ENCODE results near the gene PPARD.

The PPARD gene

GRCh38 chr6:35406711-35407485, 64.5 kb downstream of the PPARD start:
- Histone ChIP-seq H3K9me3 (replicated peaks in 1 of 11) (no peaks in the 10 kb centered on the region), H3K27me3 (no peaks in the 10 kb centered on the region), H4K20me1 (peaks cover 5 to 100% (median 71%) of the 10 kb centered on the region in 11 experiments; a peak in 19 of 22 replicates), H3K36me3 (peaks cover 0 to 72% (median 7%) of the 10 kb centered on the region in 11 experiments; a peak in 15 of 22 replicates), H3K4me2 (peak overlapping the region; percentile 18 to 71 (median 50); a peak in 19 of 22 replicates), H3K4me1 (peaks cover 47 to 84% (median 65%) of the 10 kb centered on the region in 10 experiments), H3K27ac (peak overlapping the region in 1 of 11 experiments; percentile 38; a peak in 2 of 22 replicates), H3K4me3 (no peak overlapping the region), H3K9ac (peak overlapping the region in 6 of 11 experiments; percentile 3 to 43 (median 26); a peak in 4 of 22 replicates)
- no peak for TF ChIP-seq Cebpa-rat (IDR thresholded peaks at IDR 0.05)

GRCh38 chr6:35409245-35409644, 66.9 kb downstream of the PPARD start:
- peaks cover 15 to 75% (median 30%) of the 10 kb centered on the region in 11 experiments; a peak in 20 of 22 replicates for H3K36me3 ChIP-seq
- H3K4me2 ChIP-seq = peak overlapping the region in 8 of 11 experiments; percentile 21 to 77 (median 70); a peak in 8 of 22 replicates
- TF ChIP-seq Cebpa-rat (IDR thresholded peaks at IDR 0.05) = no peak
- peaks cover 47 to 91% (median 74%) of the 10 kb centered on the region in 10 experiments for H3K4me1 ChIP-seq
- no peak overlapping the region for H3K4me3 ChIP-seq
- peaks cover 5 to 100% (median 48%) of the 10 kb centered on the region in 11 experiments; a peak in 18 of 22 replicates for H4K20me1 ChIP-seq
- H3K27ac ChIP-seq = no peak overlapping the region
- no peaks in the 10 kb centered on the region for H3K27me3 ChIP-seq
- H3K9ac ChIP-seq = no peak overlapping the region
- no peaks in the 10 kb centered on the region for H3K9me3 ChIP-seq (replicated peaks in 1 of 11)

GRCh38 chr6:35410131-35410530, 67.8 kb downstream of the PPARD start:
- no peaks in the 10 kb centered on the region for H3K27me3 ChIP-seq
- peak overlapping the region; percentile 56 to 83 (median 72) for H3K4me2 ChIP-seq
- H3K9me3 ChIP-seq (replicated peaks in 1 of 11) = no peaks in the 10 kb centered on the region
- H4K20me1 ChIP-seq = peaks cover 5 to 100% (median 46%) of the 10 kb centered on the region in 11 experiments; a peak in 17 of 22 replicates
- H3K9ac ChIP-seq = no peak overlapping the region
- H3K36me3 ChIP-seq = peaks cover 15 to 77% (median 36%) of the 10 kb centered on the region in 11 experiments; a peak in 20 of 22 replicates
- no peak overlapping the region for H3K4me3 ChIP-seq
- peak overlapping the region in 4 of 11 experiments; percentile 2 to 45 (median 28); a peak in 4 of 22 replicates for H3K27ac ChIP-seq
- no peak for TF ChIP-seq Cebpa-rat (IDR thresholded peaks at IDR 0.05)
- H3K4me1 ChIP-seq = peaks cover 55 to 91% (median 81%) of the 10 kb centered on the region in 10 experiments

- Histone ChIP-seq H3K36me3 (peaks cover 15 to 84% (median 42%) of the 10 kb centered on the region in 11 experiments; a peak in 21 of 22 replicates), H3K9me3 (replicated peaks in 1 of 11) (no peaks in the 10 kb centered on the region), H3K27ac (peak overlapping the region in 6 of 11 experiments; percentile 2 to 45 (median 26); a peak in 8 of 22 replicates), H3K27me3 (no peaks in the 10 kb centered on the region), H3K9ac (no peak overlapping the region; a peak in 1 of 22 replicates), H3K4me2 (peak overlapping the region; percentile 56 to 83 (median 72)), H4K20me1 (peaks cover 5 to 98% (median 42%) of the 10 kb centered on the region in 11 experiments; a peak in 17 of 22 replicates), H3K4me1 (peaks cover 48 to 93% (median 76%) of the 10 kb centered on the region in 10 experiments), H3K4me3 (no peak overlapping the region)
- TF ChIP-seq Cebpa-rat (IDR thresholded peaks at IDR 0.05) = no peak
These were observed 68.7 kb downstream of the PPARD start for GRCh38 chr6:35411066-35411465.

GRCh38 chr6:35412102-35412501, 69.7 kb downstream of the PPARD start:
- peaks cover 19 to 87% (median 52%) of the 10 kb centered on the region in 11 experiments for H3K36me3 ChIP-seq
- no peak overlapping the region for H3K4me2 ChIP-seq
- no peaks in the 10 kb centered on the region for H3K27me3 ChIP-seq
- 0 out of 22 replicates have a peak overlapping the region, but pooled peaks of 1 of the 11 experiments have one; percentile 13 for H3K27ac ChIP-seq
- no peak overlapping the region for H3K9ac ChIP-seq
- TF ChIP-seq Cebpa-rat (IDR thresholded peaks at IDR 0.05) = no peak
- no peaks in the 10 kb centered on the region for H3K9me3 ChIP-seq (replicated peaks in 1 of 11)
- H3K4me1 ChIP-seq = peaks cover 37 to 93% (median 66%) of the 10 kb centered on the region in 10 experiments
- no peak overlapping the region for H3K4me3 ChIP-seq
- H4K20me1 ChIP-seq = peaks cover 5 to 88% (median 33%) of the 10 kb centered on the region in 11 experiments; a peak in 17 of 22 replicates

- H3K9ac ChIP-seq = no peak overlapping the region
- H3K9me3 ChIP-seq (replicated peaks in 1 of 11) = no peaks in the 10 kb centered on the region
- H3K4me2 ChIP-seq = peak overlapping the region in 3 of 11 experiments; percentile 52 to 97 (median 55); a peak in 4 of 22 replicates
- peaks cover 50 to 96% (median 69%) of the 10 kb centered on the region in 10 experiments for H3K4me1 ChIP-seq
- H3K27me3 ChIP-seq = no peaks in the 10 kb centered on the region
- no peak overlapping the region for H3K4me3 ChIP-seq
- no peak overlapping the region for H3K27ac ChIP-seq
- peaks cover 5 to 70% (median 21%) of the 10 kb centered on the region in 11 experiments; a peak in 17 of 22 replicates for H4K20me1 ChIP-seq
- TF ChIP-seq Cebpa-rat (IDR thresholded peaks at IDR 0.05) = no peak
- H3K36me3 ChIP-seq = peaks cover 19 to 81% (median 54%) of the 10 kb centered on the region in 11 experiments
These were observed 71.6 kb downstream of the PPARD start for GRCh38 chr6:35413911-35414310.

- H3K4me3 ChIP-seq = no peak overlapping the region
- peaks cover 19 to 76% (median 59%) of the 10 kb centered on the region in 11 experiments for H3K36me3 ChIP-seq
- H3K4me2 ChIP-seq = peak overlapping the region; percentile 23 to 97 (median 45)
- H3K4me1 ChIP-seq = peaks cover 52 to 96% (median 69%) of the 10 kb centered on the region in 10 experiments
- no peak for TF ChIP-seq Cebpa-rat (IDR thresholded peaks at IDR 0.05)
- no peak overlapping the region for H3K27ac ChIP-seq
- no peaks in the 10 kb centered on the region for H3K9me3 ChIP-seq (replicated peaks in 1 of 11)
- H3K27me3 ChIP-seq = no peaks in the 10 kb centered on the region
- peak overlapping the region in 2 of 11 experiments; percentile 1 to 17; a peak in 1 of 22 replicates for H3K9ac ChIP-seq
- H4K20me1 ChIP-seq = peaks cover 5 to 56% (median 19%) of the 10 kb centered on the region in 11 experiments; a peak in 16 of 22 replicates
These were observed 72.9 kb downstream of the PPARD start for GRCh38 chr6:35415065-35415891.

GRCh38 chr6:35417979-35418661, 75.8 kb downstream of the PPARD start:
- Histone ChIP-seq H3K36me3 (peaks cover 16 to 76% (median 62%) of the 10 kb centered on the region in 11 experiments), H3K27me3 (no peaks in the 10 kb centered on the region), H3K9me3 (replicated peaks in 1 of 11) (no peaks in the 10 kb centered on the region), H3K27ac (peak overlapping the region; percentile 24 to 86 (median 71); a peak in 21 of 22 replicates), H3K4me3 (peak overlapping the region in 4 of 10 experiments; percentile 3 to 23 (median 14); a peak in 4 of 20 replicates), H4K20me1 (peaks cover 0 to 28% (median 9%) of the 10 kb centered on the region in 11 experiments; a peak in 12 of 22 replicates), H3K4me1 (peaks cover 47 to 78% (median 54%) of the 10 kb centered on the region in 10 experiments), H3K4me2 (peak overlapping the region; percentile 79 to 97 (median 93)), H3K9ac (peak overlapping the region; percentile 41 to 74 (median 58); a peak in 20 of 22 replicates)
- no peak for TF ChIP-seq Cebpa-rat (IDR thresholded peaks at IDR 0.05)

Data from BLaER1 treated with 17β-estradiol and CSF1 and Interleukin-3, amounts not matched to agents 10 nM and 100 nM (cell line).